Testis (tissue), 3 donors: Measurements from ENCODE around the gene WIPF1. TPM values are rescaled to one million over a fixed set of nuclear protein-coding genes. Genes with fewer than 3 reads are reported as not detected.

ENCODE experiments used
- DNase-seq: peaks from one replicate; pipeline ENCODE4 v3.0.0-alpha.2; 2019
- H3K27ac ChIP-seq, 2 donors: fragments of 200-600 bp; sonication (generic); one replicate each; pipeline ENCODE4 v1.5.1; 2019
- H3K27me3 ChIP-seq: fragments of 200-600 bp; sonication (generic); one replicate; pipeline ENCODE4 v1.5.1; 2019
- H3K36me3 ChIP-seq: fragments of 200-600 bp; sonication (generic); one replicate; pipeline ENCODE4 v1.5.1; 2017; ENCODE audit warnings: low read depth; ENCODE audit errors: missing control alignments
- H3K4me1 ChIP-seq: fragments of 200-600 bp; sonication (generic); one replicate; pipeline ENCODE4 v1.5.1; 2019
- H3K4me3 ChIP-seq, 2 donors: fragments of 200-600 bp; sonication (generic); one replicate each; pipeline ENCODE4 v1.5.1; 2017 to 2019
- H3K9me3 ChIP-seq: fragments of 200-600 bp; sonication (generic); one replicate; pipeline ENCODE4 v1.5.1; 2017
- POLR2A ChIP-seq: fragments of 450-650 bp; IDR thresholded peaks from one replicate; pipeline ENCODE4 v1.6.1; 2017; ENCODE audit warnings: antibody characterized with exemption, mild to moderate bottlenecking, moderate library complexity
- WGBS, 2 donors: methylation state at CpG; one replicate each; pipeline ENCODE4 v1.1.5; 2018; 5-methylcytosine and 5-hydroxymethylcytosine counted together
- intact Hi-C: fragments of 100-400 bp; cut with DNase I; formaldehyde crosslinking; loops from one replicate; pipeline ENCODE4 v1.15.1; 2023; ENCODE audit warnings: low total_unique reads
- polyA plus RNA-seq: library from polyadenylated mRNA; stranded (reverse); fragments of 350-450 nt; fragmentation: Illumina TruSeq; extraction: RNeasy Lipid Tissue Mini Kit (QIAGEN cat#74804); gene quantifications from one replicate; pipeline ENCODE4 v1.2.3, GENCODE V29; 2014; ENCODE audit warnings: low read depth, low replicate concordance; ENCODE audit not compliant: insufficient read depth
- total RNA-seq, 2 donors: library from RNA; depleted of rRNA; stranded (reverse); fragments of >200 nt; gene quantifications; one replicate each; pipeline ENCODE4 v1.2.3, GENCODE V29; 2016
- TF ChIP-seq, protein P1 (sequence below), 3 experiments: fragments of 450-650 bp in 2 of 3; fragments of 200-600 bp in 1 of 3; sonication (generic) in 1 of 3; IDR thresholded peaks; one replicate each; pipeline ENCODE4 v1.5.1; 2016 to 2019; ENCODE audit warnings: antibody characterized with exemption in 3 of 3, mild to moderate bottlenecking in 2 of 3, moderate library complexity in 1 of 3

Gene WIPF1
- total and polyA plus RNA-seq, 3 donors from 2014 or later: 8.5 to 16.9 (median 11.1) TPM

GRCh38 chr2:174595891-174596397, 1.7 kb downstream of the WIPF1 start:
- Histone ChIP-seq H3K4me3 (no peak overlapping the region), H3K9me3 (no peaks in the 10 kb centered on the region), H3K4me1 (no peaks in the 10 kb centered on the region), H3K36me3 (no peaks in the 10 kb centered on the region), H3K27ac (peak overlapping the region in 1 of 2 donors; percentile 28), H3K27me3 (no peaks in the 10 kb centered on the region)
- no peak for DNase-seq
- WGBS, 2 donors: 68 to 78% methylated on average over 2 of the region's 2 CpGs
- TF ChIP-seq, protein P1, sequence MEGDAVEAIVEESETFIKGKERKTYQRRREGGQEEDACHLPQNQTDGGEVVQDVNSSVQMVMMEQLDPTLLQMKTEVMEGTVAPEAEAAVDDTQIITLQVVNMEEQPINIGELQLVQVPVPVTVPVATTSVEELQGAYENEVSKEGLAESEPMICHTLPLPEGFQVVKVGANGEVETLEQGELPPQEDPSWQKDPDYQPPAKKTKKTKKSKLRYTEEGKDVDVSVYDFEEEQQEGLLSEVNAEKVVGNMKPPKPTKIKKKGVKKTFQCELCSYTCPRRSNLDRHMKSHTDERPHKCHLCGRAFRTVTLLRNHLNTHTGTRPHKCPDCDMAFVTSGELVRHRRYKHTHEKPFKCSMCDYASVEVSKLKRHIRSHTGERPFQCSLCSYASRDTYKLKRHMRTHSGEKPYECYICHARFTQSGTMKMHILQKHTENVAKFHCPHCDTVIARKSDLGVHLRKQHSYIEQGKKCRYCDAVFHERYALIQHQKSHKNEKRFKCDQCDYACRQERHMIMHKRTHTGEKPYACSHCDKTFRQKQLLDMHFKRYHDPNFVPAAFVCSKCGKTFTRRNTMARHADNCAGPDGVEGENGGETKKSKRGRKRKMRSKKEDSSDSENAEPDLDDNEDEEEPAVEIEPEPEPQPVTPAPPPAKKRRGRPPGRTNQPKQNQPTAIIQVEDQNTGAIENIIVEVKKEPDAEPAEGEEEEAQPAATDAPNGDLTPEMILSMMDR (IDR thresholded peaks at IDR 0.05): no peak
- TF ChIP-seq POLR2A: no peak
- intact Hi-C loops: no loop called here

DNA sequence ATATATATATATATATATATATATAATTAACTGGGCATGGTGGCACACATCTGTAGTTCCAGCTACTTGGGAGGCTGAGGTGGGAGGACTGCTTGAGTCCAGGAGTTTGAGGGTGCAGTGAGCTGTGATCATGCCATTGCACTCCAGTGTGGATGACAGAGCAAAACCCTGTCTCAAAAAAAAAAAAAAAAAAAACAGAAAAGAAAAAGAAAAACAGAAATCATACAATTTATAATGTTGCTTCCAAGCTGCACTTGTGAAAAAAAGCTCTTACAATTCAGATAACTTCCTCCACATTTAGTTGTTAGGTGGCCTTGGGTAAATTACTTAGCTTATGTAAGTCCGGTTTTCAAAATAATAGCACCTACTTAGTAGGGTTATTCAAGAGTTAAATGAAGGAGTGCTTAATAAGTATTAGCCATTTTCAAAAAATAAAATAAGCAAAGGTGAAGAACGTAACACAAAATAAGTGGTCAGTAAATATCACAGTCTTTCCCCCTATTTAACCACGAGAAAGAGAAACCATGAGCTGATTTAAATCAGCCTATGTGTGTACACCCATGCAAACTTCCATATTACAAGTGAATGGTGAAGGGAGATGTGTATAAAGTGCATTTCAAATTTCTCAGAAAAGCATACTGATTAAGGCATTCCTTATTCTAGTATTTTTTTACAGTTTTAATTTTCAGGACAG, 2.3 kb downstream of the WIPF1 start:
- 54 to 79% methylated on average over 3 of the region's 3 CpGs for WGBS, 2 donors
- H3K4me1 ChIP-seq: no peaks in the 10 kb centered on the region
- H3K4me3 ChIP-seq: no peak overlapping the region
- DNase-seq: no peak
- no peaks in the 10 kb centered on the region for H3K9me3 ChIP-seq
- peak overlapping the region in 1 of 2 donors; percentile 28 for H3K27ac ChIP-seq
- intact Hi-C loops: no loop called here
- H3K27me3 ChIP-seq: no peaks in the 10 kb centered on the region
- TF ChIP-seq POLR2A: no peak
- TF ChIP-seq, protein P1 (IDR thresholded peaks at IDR 0.05): no peak
- no peaks in the 10 kb centered on the region for H3K36me3 ChIP-seq

GRCh38 chr2:174594456-174594855, 3.1 kb downstream of the WIPF1 start:
- no peak for TF ChIP-seq POLR2A
- TF ChIP-seq, protein P1 (IDR thresholded peaks at IDR 0.05): no peak
- no peaks in the 10 kb centered on the region for H3K9me3 ChIP-seq
- no peak for DNase-seq
- intact Hi-C loops: no loop called here
- 92 to 95% methylated on average over 2 of the region's 2 CpGs for WGBS, 2 donors
- no peak overlapping the region for H3K4me3 ChIP-seq
- H3K27ac ChIP-seq: no peak overlapping the region
- H3K4me1 ChIP-seq: no peaks in the 10 kb centered on the region
- no peaks in the 10 kb centered on the region for H3K27me3 ChIP-seq
- no peaks in the 10 kb centered on the region for H3K36me3 ChIP-seq

DNA sequence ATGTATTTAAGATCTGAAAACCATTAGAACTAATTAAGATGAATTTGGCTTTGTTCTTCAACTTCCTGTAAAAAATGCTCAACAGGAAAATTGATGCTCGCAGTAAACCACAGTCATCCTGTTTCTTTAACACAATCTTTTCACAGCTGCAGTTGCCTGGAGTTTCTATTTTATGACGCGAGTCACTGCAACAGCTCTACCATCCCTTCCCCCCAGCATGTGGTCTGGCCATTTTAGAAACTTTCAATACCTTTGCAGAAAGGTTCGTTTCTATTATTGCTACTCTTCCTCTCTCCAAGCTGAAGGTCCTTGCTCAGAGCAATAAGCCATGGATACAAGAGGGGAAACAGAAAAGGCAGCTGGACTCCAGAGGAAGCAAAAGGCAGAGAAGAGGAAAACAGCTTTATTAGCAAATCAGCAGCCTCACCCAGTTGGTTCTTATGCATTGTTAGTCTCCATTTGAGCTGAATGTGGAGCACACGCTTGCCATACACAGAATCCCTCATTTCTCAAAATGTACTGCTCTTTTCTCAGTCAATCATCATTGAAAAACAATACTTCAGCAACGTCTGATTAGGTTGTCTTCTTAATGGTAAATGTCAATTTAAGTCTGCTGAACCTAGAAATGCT, 3.9 kb downstream of the WIPF1 start:
- H3K27ac ChIP-seq: peak overlapping the region in 1 of 2 donors; percentile 20

More for the DNA sequence above, 3.9 kb downstream of the WIPF1 start:
- H3K27me3 ChIP-seq: no peaks in the 10 kb centered on the region
- peaks cover 4% of the 10 kb centered on the region for H3K4me1 ChIP-seq
- no peak for DNase-seq
- intact Hi-C loops: no loop called here
- WGBS, 2 donors: 42 to 48% methylated on average over 6 of the region's 6 CpGs
- H3K4me3 ChIP-seq: no peak overlapping the region
- TF ChIP-seq POLR2A: no peak
- TF ChIP-seq, protein P1 (IDR thresholded peaks at IDR 0.05): no peak
- H3K36me3 ChIP-seq: no peaks in the 10 kb centered on the region
- H3K9me3 ChIP-seq: no peaks in the 10 kb centered on the region
